Measurements from ENCODE around the gene TUBB3. TPM values are rescaled to one million over a fixed set of nuclear protein-coding genes. Genes with fewer than 3 reads are reported as not detected.

TUBB3 gene
- total and polyA plus RNA-seq, 2 donors (not counting 1 experiment from before 2014, with no cell fraction given): 0.34 to 4.4 TPM

- no peak overlapping the region for H3K27ac Mint-ChIP-seq
- DNase-seq: no peak
- no peak overlapping the region for H3K4me2 ChIP-seq (replicated peaks; ENCODE audit: low read depth, low read length, poor library complexity, severe bottlenecking)
- no peak overlapping the region for H3K9ac ChIP-seq (ENCODE audit: low read length)
- peaks cover 0 to 9% of the 10 kb centered on the region in 2 donors for H3K4me1 ChIP-seq (ENCODE audit: control insufficient read depth in 2 of 2, insufficient read depth in 2 of 2, low read length in 2 of 2)
- CTCF ChIA-PET: no interaction called here
- no peaks in the 10 kb centered on the region for H3K9me3 Mint-ChIP-seq (ENCODE audit: insufficient read depth)
- H3K36me3 ChIP-seq (replicated peaks in 1 of 2; ENCODE audit: control extremely low read depth in 1 of 2, control insufficient read depth in 1 of 2, extremely low read depth in 1 of 2, insufficient read depth in 2 of 2, low read length in 1 of 2): no peaks in the 10 kb centered on the region
- no peak overlapping the region for H3K27ac ChIP-seq (ENCODE audit: low read length in 2 of 2)
- no peaks in the 10 kb centered on the region for H4K20me1 ChIP-seq (ENCODE audit: control insufficient read depth, insufficient read depth, low read length, poor library complexity, severe bottlenecking)
- H2AFZ ChIP-seq (ENCODE audit: insufficient read depth, low read depth, low read length, poor library complexity, severe bottlenecking): no peak overlapping the region
- H3K27me3 ChIP-seq (replicated peaks in 1 of 4; ENCODE audit: control extremely low read depth in 1 of 4, control insufficient read depth in 3 of 4, insufficient read depth in 4 of 4, low read length in 3 of 4): peaks cover 0 to 9% (median 4%) of the 10 kb centered on the region in 4 experiments
- H3K79me2 ChIP-seq (ENCODE audit: control insufficient read depth, insufficient read depth, low read length): no peaks in the 10 kb centered on the region
- H3K4me1 Mint-ChIP-seq: peaks cover 12% of the 10 kb centered on the region
- no peak overlapping the region for H3K4me3 Mint-ChIP-seq
- intact Hi-C loops (cut with micrococcal nuclease): no loop called here
- TF ChIP-seq CTCF (IDR thresholded peaks at IDR 0.05): no peak
- no peak for TF ChIP-seq EZH2 (IDR thresholded peaks at IDR 0.05; ENCODE audit: borderline replicate concordance, insufficient read depth, low read depth, low read length, poor library complexity, severe bottlenecking)
- no peak for ATAC-seq (ENCODE audit: low read depth)
- peaks cover 0 to 7% (median 0%) of the 10 kb centered on the region in 3 donors for H3K9me3 ChIP-seq (ENCODE audit: control extremely low read depth in 1 of 3, control insufficient read depth in 2 of 3, insufficient read depth in 1 of 3, low read length in 2 of 3)
- POLR2A ChIA-PET: no interaction called here
- H3K4me3 ChIP-seq (ENCODE audit: control extremely low read depth in 1 of 5, extremely low read depth in 1 of 5, insufficient read depth in 1 of 5, low read depth in 2 of 5, low read length in 4 of 5): no peak overlapping the region
- 72% methylated on average over 11 of the region's 13 CpGs for WGBS (ENCODE audit: insufficient coverage)
- peaks cover 14% of the 10 kb centered on the region for H3K27me3 Mint-ChIP-seq
These were observed 12.9 kb downstream of the TUBB3 start for GRCh38 chr16:89936034-89936433.

- no peak overlapping the region for H2AFZ ChIP-seq (ENCODE audit: insufficient read depth, low read depth, low read length, poor library complexity, severe bottlenecking)
- WGBS (ENCODE audit: insufficient coverage): 97% methylated on average over 14 of the region's 14 CpGs
- peaks cover 0 to 4% (median 0%) of the 10 kb centered on the region in 3 donors for H3K9me3 ChIP-seq (ENCODE audit: control extremely low read depth in 1 of 3, control insufficient read depth in 2 of 3, insufficient read depth in 1 of 3, low read length in 2 of 3)
- no peak overlapping the region for H3K4me2 ChIP-seq (replicated peaks; ENCODE audit: low read depth, low read length, poor library complexity, severe bottlenecking)
- Mint-ChIP-seq H3K9me3 (ENCODE audit: insufficient read depth) (no peaks in the 10 kb centered on the region), H3K4me3 (no peak overlapping the region), H3K4me1 (peaks cover 7% of the 10 kb centered on the region), H3K27ac (no peak overlapping the region), H3K27me3 (peaks cover 11% of the 10 kb centered on the region)
- intact Hi-C loops (cut with micrococcal nuclease): no loop called here
- H4K20me1 ChIP-seq (ENCODE audit: control insufficient read depth, insufficient read depth, low read length, poor library complexity, severe bottlenecking): no peaks in the 10 kb centered on the region
- POLR2A ChIA-PET: no interaction called here
- no peak overlapping the region for H3K27ac ChIP-seq (ENCODE audit: low read length in 2 of 2)
- TF ChIP-seq CTCF (IDR thresholded peaks at IDR 0.05) (no peak), EZH2 (IDR thresholded peaks at IDR 0.05; ENCODE audit: borderline replicate concordance, insufficient read depth, low read depth, low read length, poor library complexity, severe bottlenecking) (no peak)
- H3K36me3 ChIP-seq (replicated peaks in 1 of 2; ENCODE audit: control extremely low read depth in 1 of 2, control insufficient read depth in 1 of 2, extremely low read depth in 1 of 2, insufficient read depth in 2 of 2, low read length in 1 of 2): no peaks in the 10 kb centered on the region
- H3K79me2 ChIP-seq (ENCODE audit: control insufficient read depth, insufficient read depth, low read length): no peaks in the 10 kb centered on the region
- DNase-seq (no peak), ATAC-seq (ENCODE audit: low read depth) (no peak)
- H3K4me3 ChIP-seq (ENCODE audit: control extremely low read depth in 1 of 5, extremely low read depth in 1 of 5, insufficient read depth in 1 of 5, low read depth in 2 of 5, low read length in 4 of 5): no peak overlapping the region
- H3K9ac ChIP-seq (ENCODE audit: low read length): no peak overlapping the region
- peaks cover 0 to 7% (median 2%) of the 10 kb centered on the region in 4 experiments for H3K27me3 ChIP-seq (replicated peaks in 1 of 4; ENCODE audit: control extremely low read depth in 1 of 4, control insufficient read depth in 3 of 4, insufficient read depth in 4 of 4, low read length in 3 of 4)
- peaks cover 0 to 4% of the 10 kb centered on the region in 2 donors for H3K4me1 ChIP-seq (ENCODE audit: control insufficient read depth in 2 of 2, insufficient read depth in 2 of 2, low read length in 2 of 2)
- CTCF ChIA-PET: no interaction called here
These were observed 13.4 kb downstream of the TUBB3 start for GRCh38 chr16:89936508-89936907.

Data from B cell (primary cell).